GM23248 (cell line): ENCODE data around the gene PCBP1. TPM values are rescaled to one million over a fixed set of nuclear protein-coding genes. Genes with fewer than 3 reads are reported as not detected.
"Not testable (repeated sequence)": the region's sequence is repeated elsewhere in the genome, so short reads cannot be mapped to it uniquely, and the experiment has no call there.

Experiments
- DNase-seq: peaks from one replicate; pipeline ENCODE4 v3.0.0-alpha.2; 2015
- H2AFZ ChIP-seq: fragments of 200-600 bp; sonication (generic); 2 replicates; pipeline ENCODE4 v1.6.1; 2016; ENCODE audit warnings: antibody characterized with exemption
- H3F3A ChIP-seq: fragments of 200-600 bp; sonication (generic); 2 replicates; pipeline ENCODE4 v1.6.1; 2016; ENCODE audit warnings: mild to moderate bottlenecking, antibody characterized with exemption, mixed run types; ENCODE audit not compliant: insufficient read depth
- H3K27ac ChIP-seq: fragments of 200-600 bp; sonication (generic); 2 replicates; pipeline ENCODE4 v1.5.1; 2016; ENCODE audit warnings: mild to moderate bottlenecking
- H3K27me3 ChIP-seq: fragments of 200-600 bp; sonication (generic); replicated peaks from 2 replicates; pipeline ENCODE4 v1.6.1; 2016; ENCODE audit warnings: mild to moderate bottlenecking; ENCODE audit not compliant: insufficient read depth
- H3K36me3 ChIP-seq: fragments of 200-600 bp; sonication (generic); 2 replicates; pipeline ENCODE4 v1.6.1; 2016; ENCODE audit warnings: low read depth, mild to moderate bottlenecking
- H3K4me1 ChIP-seq: fragments of 200-600 bp; sonication (generic); 2 replicates; pipeline ENCODE4 v1.6.1; 2016; ENCODE audit warnings: mild to moderate bottlenecking; ENCODE audit not compliant: insufficient read depth
- H3K4me2 ChIP-seq: fragments of 200-600 bp; sonication (generic); one replicate; pipeline ENCODE4 v1.6.1; 2016; ENCODE audit warnings: mild to moderate bottlenecking; ENCODE audit not compliant: unreplicated experiment
- H3K4me3 ChIP-seq: fragments of 200-600 bp; sonication (generic); 2 replicates; pipeline ENCODE4 v1.5.1; 2016; ENCODE audit warnings: mild to moderate bottlenecking
- H3K79me2 ChIP-seq: fragments of 200-600 bp; sonication (generic); 2 replicates; pipeline ENCODE4 v1.6.1; 2016; ENCODE audit warnings: mild to moderate bottlenecking; ENCODE audit not compliant: insufficient read depth
- H3K9ac ChIP-seq: fragments of 200-600 bp; sonication (generic); 2 replicates; pipeline ENCODE4 v1.6.1; 2016; ENCODE audit warnings: mild to moderate bottlenecking
- H3K9me2 ChIP-seq: fragments of 200-600 bp; sonication (generic); 2 replicates; pipeline ENCODE4 v1.6.1; 2016; ENCODE audit warnings: mixed run types, mild to moderate bottlenecking, moderate library complexity; ENCODE audit not compliant: insufficient read depth
- H3K9me3 ChIP-seq: fragments of 200-600 bp; sonication (generic); one replicate; pipeline ENCODE4 v1.6.1; 2017; ENCODE audit warnings: low read depth
- H4K20me1 ChIP-seq: fragments of 200-600 bp; sonication (generic); 2 replicates; pipeline ENCODE4 v1.6.0; 2016; ENCODE audit not compliant: insufficient read depth
- EZH2 ChIP-seq: fragments of 200-600 bp; sonication (generic); IDR thresholded peaks from 2 replicates; pipeline ENCODE4 v1.6.1; 2018; ENCODE audit warnings: antibody characterized with exemption, mild to moderate bottlenecking; ENCODE audit not compliant: insufficient read depth, poor library complexity, severe bottlenecking
- EZH2phosphoT487 ChIP-seq: fragments of 200-600 bp; sonication (generic); IDR thresholded peaks from 2 replicates; pipeline ENCODE4 v1.6.1; 2018; ENCODE audit warnings: antibody characterized with exemption, moderate library complexity, mild to moderate bottlenecking, low read depth; ENCODE audit not compliant: insufficient read depth
- WGBS, 2 experiments: methylation state at CpG; one replicate each; pipeline ENCODE4 v1.1.6; 2015 to 2017; ENCODE audit warnings: low lambda C conversion rate in 2 of 2, low coverage in 1 of 2; ENCODE audit errors: missing lambda C conversion rate in 2 of 2; 5-methylcytosine and 5-hydroxymethylcytosine counted together
- in situ Hi-C: fragments of 300-500 bp; cut with MboI; formaldehyde crosslinking; loops from 2 replicates; pipeline ENCODE4 v1.15.0; 2020
- polyA plus RNA-seq: library from polyadenylated mRNA; unstranded; fragments of >200 nt; fragmentation: Nextera tagmentation; extraction: Ambion mirVana; gene quantifications from 2 replicates; pipeline ENCODE4 v1.2.1, GENCODE V29; 2016
- total RNA-seq: library from RNA; depleted of rRNA; stranded (reverse); fragments of >200 nt; shearing (Covaris generic); gene quantifications from 2 replicates; pipeline ENCODE4 v1.2.3, GENCODE V29; 2014

Gene PCBP1
- total and polyA plus RNA-seq, 2 experiments from 2014 or later = 29.8 to 167 TPM

DNA sequence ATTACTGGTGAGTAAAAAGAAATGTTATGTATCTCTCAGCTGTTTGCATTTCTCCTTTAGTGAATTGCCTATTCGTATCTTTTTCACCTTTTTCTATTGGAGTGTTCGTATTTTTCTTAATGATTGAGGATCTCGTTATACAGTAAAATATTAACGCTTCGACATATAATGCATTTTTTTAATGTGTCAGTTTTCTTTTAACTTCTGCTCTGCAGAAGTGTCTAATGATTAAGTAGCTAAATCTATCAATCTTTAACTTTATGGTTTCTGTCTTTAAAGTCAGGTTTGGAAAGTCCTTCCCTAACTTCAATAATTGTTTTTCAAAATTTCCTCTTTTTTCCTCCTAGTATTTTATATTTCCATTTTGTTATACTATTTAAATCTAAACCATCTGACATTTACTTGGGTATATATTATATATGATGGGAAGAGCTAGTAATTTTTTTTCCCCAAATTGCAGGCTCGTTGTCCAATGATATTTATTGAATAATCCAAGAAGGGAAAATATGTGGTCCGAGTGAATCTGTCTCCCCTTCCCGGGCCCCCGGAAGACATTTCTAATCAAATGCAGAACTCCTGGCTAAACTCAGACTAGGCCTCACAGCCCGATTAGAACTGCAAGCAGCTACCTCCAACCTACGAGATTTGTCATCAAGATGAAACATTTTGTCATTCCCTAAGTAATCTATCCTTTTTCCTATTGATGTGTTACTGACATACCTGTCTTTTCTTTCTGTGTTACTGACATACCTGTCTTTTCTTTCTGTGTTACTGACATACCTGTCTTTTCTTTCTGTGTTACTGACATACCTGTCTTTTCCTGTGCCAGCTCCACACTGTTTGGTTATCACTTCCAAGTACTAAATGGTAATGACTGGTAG lies 17.2 kb downstream of the PCBP1 start:
- DNase-seq = peak; percentile 67
- no peaks in the 10 kb centered on the region for H3K9me3 ChIP-seq
- no peaks in the 10 kb centered on the region for H3F3A ChIP-seq
- in situ Hi-C loops = no loop called here
- H3K4me3 ChIP-seq = 0 out of 2 replicates have a peak overlapping the region, but pooled peaks have one; percentile 12
- no peaks in the 10 kb centered on the region for H3K79me2 ChIP-seq
- H3K27me3 ChIP-seq = no peaks in the 10 kb centered on the region
- H3K9ac ChIP-seq = 0 out of 2 replicates have a peak overlapping the region, but pooled peaks have one; percentile 36
- H3K9me2 ChIP-seq = no peaks in the 10 kb centered on the region
- H3K4me1 ChIP-seq = peaks cover 8% of the 10 kb centered on the region; the same call in 1 of the 2 replicates
- no peaks in the 10 kb centered on the region for H4K20me1 ChIP-seq
- no peak overlapping the region for H3K27ac ChIP-seq
- peak overlapping the region; percentile 91 for H2AFZ ChIP-seq
- WGBS, 2 experiments = 51 to 53% methylated on average over 11 of the region's 11 CpGs
- H3K36me3 ChIP-seq = no peaks in the 10 kb centered on the region
- H3K4me2 ChIP-seq = peak overlapping the region; percentile 14
- TF ChIP-seq EZH2phosphoT487 = no peak
- TF ChIP-seq EZH2 = no peak

DNA sequence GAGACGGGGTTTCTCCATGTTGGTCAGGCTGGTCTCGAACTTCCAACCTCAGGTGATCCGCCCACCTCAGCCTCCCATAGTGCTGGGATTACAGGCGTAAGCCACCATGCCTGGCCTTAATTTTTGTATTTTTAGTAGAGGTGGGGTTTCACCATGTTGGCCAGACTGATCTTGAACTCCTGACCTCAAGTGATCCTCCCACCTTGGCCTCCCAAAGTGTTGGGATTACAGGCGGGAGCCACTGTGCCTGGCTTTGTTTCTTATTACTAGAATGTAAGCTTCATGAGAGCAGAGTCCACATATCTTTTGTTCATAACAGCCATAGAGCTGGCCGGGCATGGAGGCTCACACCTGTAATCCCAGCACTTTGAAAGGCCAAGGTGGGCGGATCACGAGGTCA lies 18.9 kb downstream of the PCBP1 start:
- H3K79me2 ChIP-seq, H3K27me3 ChIP-seq, in situ Hi-C loops, H3K36me3 ChIP-seq, H3K9ac ChIP-seq, H3K9me3 ChIP-seq, H3K4me2 ChIP-seq, H3K9me2 ChIP-seq, H3K4me3 ChIP-seq, H3K4me1 ChIP-seq, H4K20me1 ChIP-seq, DNase-seq, H3F3A ChIP-seq, H2AFZ ChIP-seq, H3K27ac ChIP-seq: not testable (repeated sequence)
- 89 to 92% methylated on average over 8 of the region's 8 CpGs for WGBS, 2 experiments

DNA sequence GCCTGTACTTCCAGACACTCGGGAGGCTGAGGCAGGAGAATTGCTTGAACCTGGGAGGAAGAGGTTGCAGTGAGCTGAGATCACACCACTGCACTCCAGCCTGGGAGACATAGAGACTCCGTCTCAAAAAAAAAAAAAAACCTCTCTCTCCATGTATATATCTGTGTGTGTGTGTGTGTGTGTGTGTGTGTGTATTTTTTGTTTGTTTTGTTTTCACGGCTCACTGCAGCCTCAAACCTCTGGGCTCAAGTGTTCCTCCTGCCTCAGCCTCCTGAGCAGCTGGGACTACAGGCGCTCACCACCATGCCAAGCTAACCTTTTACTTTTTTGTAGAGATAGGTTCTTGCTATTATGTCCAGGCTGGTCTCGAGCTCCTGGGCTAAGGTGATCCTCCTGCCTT lies 23.1 kb downstream of the PCBP1 start:
- H3F3A ChIP-seq = peaks cover 19% of the 10 kb centered on the region; the same call in 1 of the 2 replicates
- H4K20me1 ChIP-seq, H3K4me3 ChIP-seq, H3K4me2 ChIP-seq, H3K27me3 ChIP-seq, H3K79me2 ChIP-seq, H3K9me2 ChIP-seq, H2AFZ ChIP-seq, H3K36me3 ChIP-seq, H3K9ac ChIP-seq, H3K27ac ChIP-seq, DNase-seq, in situ Hi-C loops, H3K9me3 ChIP-seq: not testable (repeated sequence)
- 92 to 93% methylated on average over 5 of the region's 5 CpGs for WGBS, 2 experiments
- H3K4me1 ChIP-seq = peaks cover 31% of the 10 kb centered on the region

DNA sequence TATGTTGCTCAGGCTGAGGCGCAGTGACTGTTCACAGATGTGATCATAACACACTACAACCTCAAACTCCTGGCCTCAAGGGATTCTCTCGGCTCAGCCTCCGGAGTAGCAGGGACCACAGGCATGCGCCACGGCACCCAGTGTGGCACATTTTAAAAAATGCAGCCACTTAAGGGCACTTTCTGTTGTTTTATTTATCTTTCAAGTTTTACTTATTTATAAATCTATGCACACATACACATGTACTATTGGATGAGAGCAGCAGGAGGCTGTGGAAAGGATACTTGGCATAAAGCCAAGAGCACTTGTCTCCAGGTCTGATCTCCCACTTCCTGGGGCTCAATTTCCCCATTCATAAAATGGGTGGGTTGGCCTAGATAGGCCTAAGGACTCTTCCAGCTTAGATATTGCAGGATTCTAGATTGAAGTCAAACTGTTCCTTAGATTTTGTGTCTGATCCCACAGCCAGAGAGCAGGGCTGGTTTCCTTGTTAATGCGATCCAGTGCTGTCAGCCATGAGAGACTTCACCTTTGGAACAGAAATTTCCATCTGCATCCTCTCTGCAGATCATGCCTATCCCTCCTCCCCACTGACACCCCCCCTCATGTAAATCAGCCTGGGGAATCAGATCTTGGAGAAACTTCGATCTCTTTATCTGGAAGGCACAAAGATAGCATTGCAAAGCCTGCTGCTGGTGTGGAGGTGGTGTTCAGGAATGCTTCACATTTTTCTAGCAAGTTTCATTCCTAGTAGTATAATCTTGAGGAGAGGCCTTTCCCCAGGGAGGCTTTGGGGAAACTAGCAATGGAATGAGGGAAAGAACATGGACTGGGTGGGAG lies 24.7 kb downstream of the PCBP1 start:
- 82 to 86% methylated on average over 7 of the region's 7 CpGs for WGBS, 2 experiments
- TF ChIP-seq EZH2 (no peak), EZH2phosphoT487 (no peak)

More for the DNA sequence above, 24.7 kb downstream of the PCBP1 start:
- no peaks in the 10 kb centered on the region for H3K79me2 ChIP-seq
- H3K27me3 ChIP-seq = no peaks in the 10 kb centered on the region
- peak; percentile 74 for DNase-seq
- no peaks in the 10 kb centered on the region for H3K9me2 ChIP-seq
- in situ Hi-C loops = no loop called here
- H3K9me3 ChIP-seq = no peaks in the 10 kb centered on the region
- H3K36me3 ChIP-seq = no peaks in the 10 kb centered on the region
- peak overlapping the region; percentile 57 for H3K4me2 ChIP-seq
- peaks cover 19% of the 10 kb centered on the region; the same call in 1 of the 2 replicates for H3F3A ChIP-seq
- H3K27ac ChIP-seq = peak overlapping the region; percentile 45
- peak overlapping the region; percentile 62 for H2AFZ ChIP-seq
- H4K20me1 ChIP-seq = no peaks in the 10 kb centered on the region
- peaks cover 31% of the 10 kb centered on the region for H3K4me1 ChIP-seq
- H3K9ac ChIP-seq = no peak overlapping the region
- 0 out of 2 replicates have a peak overlapping the region, but pooled peaks have one; percentile 30 for H3K4me3 ChIP-seq
